ENCODE measurements around the gene NHLRC2.

DNA sequence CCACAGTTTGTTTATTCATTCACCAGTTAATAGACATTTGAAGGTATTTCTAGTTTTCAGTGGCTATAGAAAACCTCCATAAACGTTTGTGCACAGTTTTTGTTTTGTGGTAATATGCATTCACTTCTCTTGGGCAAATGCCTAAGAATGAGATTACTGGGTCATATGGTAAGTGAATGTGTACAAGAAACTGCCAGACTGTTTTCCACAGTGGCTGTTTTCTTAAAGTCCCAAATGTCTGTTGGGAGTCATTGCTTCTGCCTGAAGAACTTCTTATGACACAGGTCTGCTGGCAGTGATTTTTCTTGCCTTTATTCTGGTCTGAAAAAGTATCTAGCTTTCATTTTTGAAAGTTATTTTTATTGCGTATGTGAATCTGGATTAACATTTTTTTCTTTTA, 35.5 kb downstream of the NHLRC2 start:
- no peak for TF ChIP-seq POLR2A (IDR thresholded peaks at IDR 0.05)
- TF ChIP-seq, protein P1, sequence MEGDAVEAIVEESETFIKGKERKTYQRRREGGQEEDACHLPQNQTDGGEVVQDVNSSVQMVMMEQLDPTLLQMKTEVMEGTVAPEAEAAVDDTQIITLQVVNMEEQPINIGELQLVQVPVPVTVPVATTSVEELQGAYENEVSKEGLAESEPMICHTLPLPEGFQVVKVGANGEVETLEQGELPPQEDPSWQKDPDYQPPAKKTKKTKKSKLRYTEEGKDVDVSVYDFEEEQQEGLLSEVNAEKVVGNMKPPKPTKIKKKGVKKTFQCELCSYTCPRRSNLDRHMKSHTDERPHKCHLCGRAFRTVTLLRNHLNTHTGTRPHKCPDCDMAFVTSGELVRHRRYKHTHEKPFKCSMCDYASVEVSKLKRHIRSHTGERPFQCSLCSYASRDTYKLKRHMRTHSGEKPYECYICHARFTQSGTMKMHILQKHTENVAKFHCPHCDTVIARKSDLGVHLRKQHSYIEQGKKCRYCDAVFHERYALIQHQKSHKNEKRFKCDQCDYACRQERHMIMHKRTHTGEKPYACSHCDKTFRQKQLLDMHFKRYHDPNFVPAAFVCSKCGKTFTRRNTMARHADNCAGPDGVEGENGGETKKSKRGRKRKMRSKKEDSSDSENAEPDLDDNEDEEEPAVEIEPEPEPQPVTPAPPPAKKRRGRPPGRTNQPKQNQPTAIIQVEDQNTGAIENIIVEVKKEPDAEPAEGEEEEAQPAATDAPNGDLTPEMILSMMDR (IDR thresholded peaks at IDR 0.05) = no peak
